ENCODE results near the gene KCNK17.
A peak's percentile ranks its signal among the peaks of the same experiment; 100 is the strongest.

The KCNK17 gene

DNA sequence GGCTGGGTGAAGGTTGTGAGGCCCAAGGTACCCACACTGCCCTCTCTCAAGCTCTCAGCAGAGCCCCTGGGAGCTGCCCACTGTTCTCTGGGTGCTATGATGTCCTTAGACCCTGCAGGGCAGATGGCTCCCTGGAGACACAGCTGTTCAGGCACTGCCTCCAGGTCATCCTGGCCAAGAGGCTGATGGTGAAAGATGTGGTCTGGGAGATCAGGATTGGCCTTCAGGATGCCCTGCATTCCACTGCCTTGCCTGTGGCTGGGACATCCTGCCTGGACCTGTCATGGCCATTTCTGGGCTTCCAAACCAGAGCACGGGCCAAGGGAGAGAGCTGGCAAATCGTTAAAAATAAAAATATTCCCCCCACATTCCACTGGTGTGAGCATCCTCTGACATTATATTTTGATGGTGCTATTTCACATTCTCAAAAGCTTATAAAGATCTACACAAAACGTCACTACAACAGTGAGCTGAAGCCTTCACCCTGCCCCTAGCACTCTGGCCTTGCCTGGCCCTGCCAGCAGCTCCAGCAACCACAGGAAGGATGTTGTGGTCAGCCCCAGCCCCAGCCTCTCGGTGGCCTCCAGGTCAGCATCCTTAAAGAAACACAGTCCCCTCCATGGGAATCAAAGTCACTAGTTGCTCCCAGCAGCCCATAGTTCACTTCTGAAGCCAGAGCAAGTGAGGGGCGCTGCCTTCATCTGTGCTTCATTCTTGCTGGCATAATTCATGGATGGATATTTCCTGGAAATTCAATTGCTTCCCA lies 21.7 kb upstream of the KCNK17 start:
- no peak for DNase-seq

DNA sequence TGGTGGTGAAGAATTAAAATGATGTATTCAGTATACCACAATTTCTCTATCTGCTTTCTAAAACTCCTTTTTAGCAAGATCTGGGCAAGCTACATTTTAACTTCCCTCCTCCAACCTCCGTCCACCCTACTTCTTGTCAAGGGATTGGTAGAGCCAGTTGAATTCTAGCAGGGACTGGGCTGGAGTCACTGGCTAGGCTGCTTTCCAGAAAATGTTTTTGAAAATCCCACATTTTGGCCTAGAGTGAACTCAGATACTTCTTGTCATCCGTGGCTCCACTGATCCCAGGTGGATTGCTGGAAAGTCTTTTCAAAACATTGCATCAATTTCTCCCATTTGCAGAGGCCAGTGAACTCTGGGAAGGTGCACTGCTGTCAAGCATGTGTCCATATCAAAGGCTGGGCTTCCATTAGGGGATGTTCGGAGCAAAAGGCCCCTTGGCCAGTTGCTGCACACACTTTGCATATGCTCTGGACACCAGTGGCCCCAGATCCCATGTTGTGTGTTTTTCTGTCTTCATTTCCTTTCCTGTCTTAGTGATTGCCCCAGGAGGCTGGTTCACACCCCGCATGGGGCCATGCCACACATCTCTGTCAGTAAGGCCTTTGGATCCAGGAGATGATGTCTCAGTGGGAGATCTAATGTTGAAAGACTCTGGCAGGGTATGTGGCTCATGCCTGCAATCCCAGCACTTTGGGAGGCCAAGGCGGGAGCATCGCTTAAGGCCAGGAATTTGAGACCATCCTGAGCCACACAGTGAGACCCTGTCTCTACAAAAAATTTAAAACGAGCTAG lies 19.6 kb upstream of the KCNK17 start:
- no peak for DNase-seq

GRCh38 chr6:39330476-39330875 lies 16.3 kb upstream of the KCNK17 start:
- no peak for DNase-seq

GRCh38 chr6:39330057-39330456 lies 15.8 kb upstream of the KCNK17 start:
- no peak for DNase-seq

DNA sequence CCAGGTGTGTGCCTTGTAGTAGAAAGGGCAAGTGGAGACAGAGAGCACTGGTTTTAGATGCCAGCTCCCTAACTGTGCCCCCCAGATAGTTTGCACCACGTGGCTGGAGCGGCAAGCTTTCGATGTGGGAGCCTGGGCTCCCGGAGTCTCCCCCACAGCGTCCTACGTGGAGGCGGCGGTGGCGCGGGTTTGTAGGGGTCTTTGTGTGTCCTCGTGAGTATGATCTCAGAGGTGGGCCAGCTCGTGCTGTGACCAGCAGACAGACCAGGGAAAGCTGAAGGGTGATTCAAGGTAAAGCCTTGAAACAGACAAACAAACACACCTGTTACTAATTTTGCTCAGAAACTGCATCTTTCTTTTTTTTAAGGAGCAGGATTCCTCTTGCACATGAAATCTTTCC lies 13.8 kb upstream of the KCNK17 start:
- DNase-seq, result no peak

- DNase-seq, result no peak
Measured at GRCh38 chr6:39327507-39327906, 13.3 kb upstream of the KCNK17 start.

GRCh38 chr6:39322306-39322850 lies 8.2 kb upstream of the KCNK17 start, which contains the start of gene KCNK16:
Gene KCNK16, minus strand, starts transcription at chr6:39322702. Its CDS starts 162 bp downstream, at chr6:39322540.
- DNase-seq, result no peak

DNA sequence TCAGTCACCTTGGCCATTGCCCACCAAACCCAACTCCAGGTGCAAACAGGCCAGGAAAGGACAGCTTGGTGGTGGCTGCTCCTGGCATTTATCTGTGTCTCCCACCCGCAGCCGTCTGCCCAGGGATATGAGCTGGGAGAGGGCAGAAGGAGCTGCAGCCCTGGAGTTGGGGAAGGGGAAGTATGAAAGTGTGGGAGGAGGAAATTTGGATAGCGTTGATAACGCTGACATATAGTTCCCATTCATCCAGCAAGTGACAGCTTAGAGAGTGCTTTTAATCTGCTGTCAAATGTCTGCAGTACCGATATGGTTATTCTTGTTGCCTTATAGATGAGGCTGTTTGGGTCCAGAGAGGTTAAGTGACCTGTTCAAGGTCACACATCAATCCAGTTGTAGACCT lies 7.5 kb upstream of the KCNK17 start:
- no peak for DNase-seq

DNA sequence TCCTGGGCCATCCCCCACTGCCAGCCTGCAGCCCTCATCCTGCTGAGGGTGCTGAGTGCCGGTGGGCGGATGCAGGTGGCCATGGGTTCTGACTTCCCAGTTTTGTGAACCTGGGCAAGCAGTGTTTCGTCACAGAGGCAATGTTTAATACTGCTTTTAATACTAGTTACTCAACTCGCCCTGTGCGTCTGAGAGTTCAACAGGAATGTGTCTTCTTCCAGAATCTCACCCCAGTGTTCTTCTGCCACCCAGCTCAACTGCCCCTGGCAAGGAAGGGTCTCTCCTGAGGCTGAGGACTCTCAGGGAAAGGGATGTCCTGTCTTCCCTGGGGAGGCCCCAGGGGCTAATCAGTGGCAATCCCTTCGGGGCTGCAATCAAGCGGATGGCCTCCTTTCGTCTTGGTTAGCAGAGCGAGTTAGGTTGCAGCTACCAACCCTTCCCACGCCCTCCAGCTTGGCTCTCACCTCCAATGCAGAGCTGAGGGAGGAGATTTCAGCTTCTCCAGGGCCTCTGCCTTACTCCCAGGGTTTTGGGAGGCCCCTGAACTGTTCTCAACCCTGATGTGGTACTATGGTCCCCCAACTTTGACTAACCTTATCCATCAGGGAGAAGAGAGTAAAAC lies 6.3 kb upstream of the KCNK17 start:
- no peak for DNase-seq

GRCh38 chr6:39319621-39320362 lies 5.6 kb upstream of the KCNK17 start:
- DNase-seq, result no peak

GRCh38 chr6:39317256-39317655 lies 3.0 kb upstream of the KCNK17 start:
- DNase-seq, result no peak

DNA sequence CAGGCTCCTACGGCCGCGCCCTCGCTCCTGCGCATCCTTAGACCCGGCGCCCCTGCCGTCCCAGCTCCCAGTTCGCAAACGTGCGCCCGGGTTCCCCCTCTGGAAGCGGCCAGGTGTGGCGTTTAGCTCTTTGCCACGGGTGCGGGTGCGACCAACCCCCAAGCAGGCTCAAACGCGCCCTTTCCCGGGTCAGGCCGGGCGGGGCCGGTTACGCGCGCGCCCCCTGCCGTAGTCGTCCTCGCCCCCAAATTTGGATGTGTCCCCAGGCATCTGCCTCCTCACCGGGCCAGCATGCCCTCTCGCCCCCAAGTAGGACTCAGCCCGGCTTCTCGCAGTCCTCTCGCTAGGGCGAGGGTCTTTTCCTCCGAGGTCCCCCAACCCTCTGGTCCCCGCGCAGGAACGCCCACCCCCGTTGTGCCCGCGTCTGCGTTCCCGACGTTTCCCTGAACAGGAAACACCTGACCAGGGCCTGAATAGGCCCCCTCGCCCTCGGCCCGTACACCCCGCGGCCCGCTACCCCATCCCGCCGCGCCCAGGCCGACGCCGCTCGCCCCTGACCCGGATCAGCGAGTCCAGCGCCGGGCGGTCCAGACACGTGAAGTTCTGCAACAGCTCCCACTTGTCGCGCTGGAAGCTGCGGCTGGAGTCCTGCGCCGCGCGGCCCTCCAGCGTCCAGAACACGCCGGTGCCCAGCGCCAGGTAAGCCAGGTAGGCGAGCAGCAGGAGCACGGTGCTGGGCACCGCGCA lies 520 bp downstream of the KCNK17 start:
- no peak for DNase-seq

GRCh38 chr6:39312912-39313525 lies 1.2 kb downstream of the KCNK17 start:
- no peak for DNase-seq

- no peak for DNase-seq
Measured at GRCh38 chr6:39310542-39310941, 3.7 kb downstream of the KCNK17 start.

DNA sequence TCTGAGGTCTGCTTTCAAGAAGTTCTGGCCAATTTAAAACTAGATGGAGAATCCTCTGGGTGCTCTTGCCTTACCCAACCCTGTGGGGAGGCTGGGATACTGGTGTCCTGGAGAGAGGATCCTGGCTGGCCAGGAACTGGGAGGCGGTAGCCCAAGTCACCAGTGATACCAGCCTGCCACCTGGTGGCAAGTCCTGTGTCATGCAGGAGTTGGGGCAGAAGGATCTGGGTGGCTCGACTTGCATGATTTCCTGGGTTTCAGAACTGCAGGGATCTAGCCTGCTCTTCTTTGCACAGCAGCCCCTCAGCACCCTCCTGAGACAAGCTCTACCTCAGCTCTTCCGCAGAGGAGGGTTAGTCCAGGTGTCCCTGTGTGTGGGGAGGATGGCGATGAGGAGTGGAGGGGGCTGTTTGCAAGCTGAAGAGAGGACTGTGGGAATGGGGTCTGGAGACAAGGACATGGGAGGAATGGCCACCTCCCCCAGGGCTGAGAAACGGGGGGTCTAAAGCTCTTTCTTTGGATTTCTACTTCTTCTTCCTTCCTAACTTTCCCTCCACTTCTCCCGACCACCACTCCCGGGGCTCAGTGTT lies 4.2 kb downstream of the KCNK17 start:
- DNase-seq, result no peak

- no peak for DNase-seq
Measured at GRCh38 chr6:39307462-39307861, 6.8 kb downstream of the KCNK17 start.

DNA sequence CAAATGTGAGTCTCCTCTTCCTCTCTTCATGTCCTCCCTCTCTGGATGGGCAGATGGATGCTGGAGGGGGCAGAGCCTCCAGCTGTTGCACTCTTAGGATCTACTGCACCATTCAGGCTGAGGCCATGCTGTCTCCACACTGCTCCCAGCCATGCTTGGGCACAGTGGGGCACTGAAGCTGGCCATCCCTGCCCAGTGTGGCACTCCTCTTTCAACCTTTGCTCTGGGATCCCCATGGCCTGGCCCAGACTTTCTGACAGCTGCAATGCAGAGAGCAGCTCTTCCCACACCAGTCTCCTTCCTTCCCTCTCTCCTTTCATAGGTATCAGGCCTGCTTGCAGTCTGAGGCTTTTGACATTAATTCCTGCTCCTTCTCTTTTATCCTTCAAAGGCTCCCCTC lies 9.3 kb downstream of the KCNK17 start:
- no peak for DNase-seq

DNA sequence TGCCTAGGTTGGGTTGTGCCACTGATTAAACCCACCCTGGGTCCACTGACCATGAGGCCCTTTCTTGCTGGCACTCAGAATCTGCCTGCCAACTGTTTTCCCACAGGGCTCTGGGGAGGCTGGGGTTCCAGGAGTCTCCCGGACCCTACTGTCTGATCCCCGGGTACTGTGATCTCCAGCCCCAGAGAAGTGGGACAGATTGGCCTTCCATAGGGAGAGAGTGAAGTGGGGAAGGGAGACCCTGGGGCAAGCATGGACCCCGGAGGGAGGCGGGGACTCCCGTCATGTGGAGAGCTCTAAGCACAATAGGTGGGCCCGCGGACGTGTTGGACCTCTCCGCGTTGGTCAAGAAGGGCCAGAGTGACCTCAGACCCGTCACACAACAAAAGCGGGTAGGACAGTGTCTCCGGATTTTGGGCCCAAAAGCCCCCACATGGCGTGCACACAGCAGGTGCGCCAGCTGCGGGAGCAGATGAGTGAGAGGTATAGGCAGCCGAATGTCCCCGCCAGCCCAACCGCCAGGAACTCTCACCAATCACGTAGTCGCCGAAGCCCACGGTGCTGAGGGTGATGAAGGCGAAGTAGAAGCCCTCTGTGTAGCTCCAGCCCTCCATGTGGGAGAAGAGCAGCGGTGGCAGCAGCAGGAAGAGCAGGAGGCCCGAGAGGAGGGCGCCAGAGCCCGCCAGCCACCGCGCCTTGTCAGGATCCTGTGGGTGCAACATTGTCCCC lies 10.6 kb downstream of the KCNK17 start:
- DNase-seq, result no peak

DNA sequence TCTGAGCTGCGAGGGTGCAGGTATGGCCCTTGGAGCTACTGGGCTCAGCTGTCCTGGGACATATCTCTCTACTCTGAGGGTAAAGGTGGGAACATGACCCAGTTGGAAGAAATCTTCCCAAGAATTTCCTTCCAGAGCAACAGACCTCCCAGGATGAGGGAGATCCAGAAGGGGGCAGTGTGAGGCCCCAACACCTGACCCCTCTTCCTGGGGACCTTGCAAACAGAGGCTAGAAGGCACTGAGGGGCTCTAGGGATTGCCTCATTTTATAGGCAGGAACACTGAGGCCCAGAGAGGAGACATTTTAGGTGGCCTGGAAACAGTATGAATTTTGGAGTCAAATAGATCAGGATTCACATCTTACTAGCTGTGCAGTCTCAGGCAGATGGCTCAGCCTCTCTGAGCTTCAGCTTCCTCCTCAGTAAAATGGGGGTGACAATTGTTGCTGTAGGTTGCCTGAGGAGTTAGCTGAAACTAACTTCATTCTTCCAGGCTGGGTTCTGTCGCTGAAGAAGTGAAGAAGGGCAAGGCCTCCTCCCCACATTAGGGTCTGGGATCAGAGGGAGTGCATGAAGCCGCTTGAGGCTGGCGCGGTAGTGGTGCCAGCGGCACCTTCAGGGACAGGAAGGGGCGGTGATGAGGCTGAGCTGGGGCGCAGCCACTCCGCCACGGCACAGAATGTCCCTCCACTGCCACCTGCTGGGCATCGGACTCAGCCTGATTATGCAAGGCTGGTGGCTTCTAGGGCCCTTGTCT lies 11.4 kb downstream of the KCNK17 start:
- DNase-seq, result peak; percentile 47

DNA sequence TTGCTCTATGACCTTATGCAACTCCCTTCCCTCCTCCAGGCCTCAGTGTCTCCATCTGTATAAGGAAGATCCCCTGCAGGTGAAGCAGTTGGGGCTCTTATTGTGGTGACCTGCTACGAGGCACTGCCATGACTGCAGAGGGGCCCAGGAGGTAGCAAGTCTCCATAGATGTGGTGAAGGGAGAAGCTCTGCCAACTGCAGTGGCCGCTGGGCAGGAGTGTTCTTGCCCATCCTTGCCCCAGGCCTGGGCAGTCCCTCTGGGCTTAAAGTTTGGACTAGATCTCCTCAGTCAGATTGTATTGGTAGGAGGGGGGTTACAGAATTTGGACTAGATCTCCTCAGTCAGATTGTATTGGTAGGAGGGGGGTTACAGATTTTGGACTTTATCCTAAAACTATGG lies 12.2 kb downstream of the KCNK17 start:
- DNase-seq, result no peak
